SJSA1 (cell line): Measurements from ENCODE around the gene NRG3. TPM values are rescaled to one million over a fixed set of nuclear protein-coding genes. Genes with fewer than 3 reads are reported as not detected.

Experiments used
- DNase-seq, 2 experiments: peaks; one replicate each; pipeline ENCODE4 v3.0.0-alpha.2; 2015 to 2020; ENCODE audit warnings: low spot score in 2 of 2, low read depth in 1 of 2
- H3K27ac ChIP-seq: fragments of 250-450 bp; sonication (Bioruptor Pico); 2 replicates; pipeline ENCODE4 v1.5.1; 2020; ENCODE audit warnings: mild to moderate bottlenecking, moderate library complexity
- H3K27me3 ChIP-seq: fragments of 250-450 bp; sonication (Bioruptor Pico); replicated peaks from 2 replicates; pipeline ENCODE4 v1.5.1; 2020; ENCODE audit warnings: mild to moderate bottlenecking, moderate library complexity
- H3K36me3 ChIP-seq: fragments of 250-450 bp; sonication (Bioruptor Pico); 2 replicates; pipeline ENCODE4 v1.5.1; 2020; ENCODE audit warnings: mild to moderate bottlenecking
- H3K4me1 ChIP-seq: fragments of 250-450 bp; sonication (Bioruptor Pico); replicated peaks from 2 replicates; pipeline ENCODE4 v1.6.1; 2021; ENCODE audit warnings: mild to moderate bottlenecking
- H3K4me3 ChIP-seq: fragments of 250-450 bp; sonication (Bioruptor Pico); 2 replicates; pipeline ENCODE4 v1.5.1; 2020; ENCODE audit warnings: mild to moderate bottlenecking
- H3K9me3 ChIP-seq: fragments of 250-450 bp; sonication (Bioruptor Pico); replicated peaks from 2 replicates; pipeline ENCODE4 v1.5.1; 2020; ENCODE audit warnings: mild to moderate bottlenecking
- total RNA-seq: library from RNA; depleted of rRNA; stranded (reverse); fragments of >200 nt; shearing (Covaris generic); gene quantifications from 2 replicates; pipeline ENCODE4 v1.2.3, GENCODE V29; 2014

The NRG3 gene
- total RNA-seq, 1 experiment from 2014 or later: not detected

- no peaks in the 10 kb centered on the region for H3K4me1 ChIP-seq
- DNase-seq: no peak
Observed at GRCh38 chr10:81949283-81949682, 74.3 kb downstream of the NRG3 start.

DNA sequence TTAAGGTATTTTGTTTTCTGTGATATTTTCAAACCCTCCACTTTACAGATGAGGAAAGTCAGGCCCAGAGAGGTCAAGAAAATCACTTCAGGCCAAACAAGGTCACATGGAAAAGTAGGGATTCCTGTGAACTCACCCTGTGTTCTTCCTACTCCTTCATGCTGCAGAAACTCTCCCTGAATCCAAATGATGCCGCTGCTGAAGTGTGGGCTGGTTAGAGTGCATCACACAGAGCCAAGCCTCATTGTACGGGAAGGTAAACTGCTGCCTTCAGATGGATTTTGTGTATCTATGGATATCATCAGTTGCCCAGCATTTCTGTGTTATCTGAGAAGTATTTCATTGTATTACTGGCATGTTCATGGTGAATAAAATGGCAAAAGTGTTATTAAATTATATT, 75.4 kb downstream of the NRG3 start:
- Histone ChIP-seq H3K27ac (no peak overlapping the region), H3K9me3 (peaks cover 5% of the 10 kb centered on the region; the same call in 1 of the 2 replicates), H3K4me3 (no peak overlapping the region), H3K27me3 (no peaks in the 10 kb centered on the region), H3K4me1 (no peaks in the 10 kb centered on the region), H3K36me3 (no peaks in the 10 kb centered on the region)
- DNase-seq: no peak

More at GRCh38 chr10:81949283-81949682, 74.3 kb downstream of the NRG3 start:
- Histone ChIP-seq H3K36me3 (no peaks in the 10 kb centered on the region), H3K27ac (no peak overlapping the region), H3K9me3 (peaks cover 5% of the 10 kb centered on the region; the same call in 1 of the 2 replicates), H3K27me3 (no peaks in the 10 kb centered on the region), H3K4me3 (no peak overlapping the region)

- H3K36me3 ChIP-seq: no peaks in the 10 kb centered on the region
- peaks cover 3% of the 10 kb centered on the region; the same call in 1 of the 2 replicates for H3K9me3 ChIP-seq
- H3K27ac ChIP-seq: no peak overlapping the region
- no peaks in the 10 kb centered on the region for H3K4me1 ChIP-seq
- no peak overlapping the region for H3K4me3 ChIP-seq
- DNase-seq: no peak
- H3K27me3 ChIP-seq: no peaks in the 10 kb centered on the region
Observed at GRCh38 chr10:81953420-81953819, 78.4 kb downstream of the NRG3 start.

DNA sequence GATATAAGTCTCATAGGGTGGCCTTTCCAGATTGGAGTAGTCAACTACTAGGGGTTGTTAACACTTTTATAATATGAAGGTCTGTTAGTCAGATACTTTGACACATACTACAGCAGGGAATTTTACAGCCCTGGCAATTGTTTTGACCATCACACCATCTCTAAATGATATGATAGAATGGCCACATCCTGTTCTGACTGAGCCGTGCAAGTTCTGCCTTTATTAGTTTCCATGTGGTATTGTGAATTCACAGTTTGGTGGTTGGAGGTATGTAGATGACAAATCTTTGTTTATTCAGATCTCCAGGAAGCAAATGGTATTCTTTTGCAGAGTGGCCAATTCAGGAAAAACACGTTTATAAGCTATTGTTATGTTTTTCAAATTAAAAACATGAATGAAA, 83.0 kb downstream of the NRG3 start:
- Histone ChIP-seq H3K27me3 (no peaks in the 10 kb centered on the region), H3K4me3 (no peak overlapping the region), H3K36me3 (no peaks in the 10 kb centered on the region), H3K9me3 (0 out of 2 replicates have a peak, but pooled peaks cover 2% of the 10 kb centered on the region), H3K4me1 (no peaks in the 10 kb centered on the region), H3K27ac (no peak overlapping the region)
- DNase-seq: no peak

GRCh38 chr10:81959016-81959415, 84.0 kb downstream of the NRG3 start:
- no peak for DNase-seq
- Histone ChIP-seq H3K27me3 (no peaks in the 10 kb centered on the region), H3K9me3 (0 out of 2 replicates have a peak, but pooled peaks cover 2% of the 10 kb centered on the region), H3K4me3 (no peak overlapping the region), H3K36me3 (no peaks in the 10 kb centered on the region), H3K4me1 (no peaks in the 10 kb centered on the region), H3K27ac (no peak overlapping the region)

GRCh38 chr10:81961451-81962184, 86.6 kb downstream of the NRG3 start:
- Histone ChIP-seq H3K27ac (no peak overlapping the region), H3K4me3 (no peak overlapping the region), H3K4me1 (no peaks in the 10 kb centered on the region), H3K27me3 (no peaks in the 10 kb centered on the region), H3K9me3 (0 out of 2 replicates have a peak, but pooled peaks cover 2% of the 10 kb centered on the region), H3K36me3 (no peaks in the 10 kb centered on the region)
- DNase-seq: no peak

DNA sequence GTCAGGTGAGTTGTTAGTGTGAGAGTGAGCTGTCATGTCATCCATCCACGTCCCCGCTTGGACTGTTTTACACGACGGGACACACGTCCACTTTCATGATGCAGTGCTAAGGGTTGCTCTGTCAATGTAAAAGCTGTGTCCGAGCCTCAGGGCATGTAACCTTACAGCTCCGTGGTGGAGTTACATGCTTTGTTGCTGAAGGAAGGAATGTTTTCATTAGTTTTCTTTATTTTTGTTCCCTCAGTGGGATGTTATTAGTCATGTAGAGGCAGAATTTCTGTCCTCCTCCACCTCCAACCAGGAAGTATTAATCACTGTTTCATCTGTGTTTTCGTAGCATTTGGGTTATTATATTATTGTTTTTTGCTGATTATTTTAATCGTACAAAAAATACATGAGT, 88.6 kb downstream of the NRG3 start:
- no peaks in the 10 kb centered on the region for H3K4me1 ChIP-seq
- no peak overlapping the region for H3K27ac ChIP-seq
- no peak overlapping the region for H3K4me3 ChIP-seq
- no peak for DNase-seq
- no peaks in the 10 kb centered on the region for H3K36me3 ChIP-seq
- H3K9me3 ChIP-seq: 0 out of 2 replicates have a peak, but pooled peaks cover 2% of the 10 kb centered on the region
- no peaks in the 10 kb centered on the region for H3K27me3 ChIP-seq

DNA sequence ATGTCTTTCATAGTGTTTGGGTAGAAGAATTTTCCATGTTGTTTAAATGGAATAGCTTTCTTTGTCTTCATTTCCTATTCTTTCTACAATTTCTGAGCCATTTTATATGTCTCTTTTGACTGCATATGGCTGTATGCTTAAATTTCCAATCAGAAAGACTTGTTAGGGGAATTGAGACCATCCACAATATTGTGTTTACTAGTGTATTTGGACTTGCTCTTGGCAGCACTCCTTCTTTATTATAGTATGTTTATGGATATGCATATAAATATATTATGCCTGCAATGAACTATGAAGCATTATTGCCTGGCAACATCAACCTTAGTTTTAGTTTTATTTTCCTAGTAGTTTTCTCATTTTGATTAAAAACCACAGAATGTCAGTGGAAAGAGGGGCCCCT, 92.7 kb downstream of the NRG3 start:
- Histone ChIP-seq H3K36me3 (no peaks in the 10 kb centered on the region), H3K4me1 (no peaks in the 10 kb centered on the region), H3K27me3 (no peaks in the 10 kb centered on the region), H3K9me3 (peaks cover 6% of the 10 kb centered on the region; the same call in 1 of the 2 replicates), H3K4me3 (no peak overlapping the region), H3K27ac (no peak overlapping the region)
- DNase-seq: no peak

GRCh38 chr10:81969136-81969535, 94.1 kb downstream of the NRG3 start:
- Histone ChIP-seq H3K36me3 (no peaks in the 10 kb centered on the region), H3K4me1 (no peaks in the 10 kb centered on the region), H3K9me3 (peaks cover 6% of the 10 kb centered on the region; the same call in 1 of the 2 replicates), H3K27me3 (no peaks in the 10 kb centered on the region), H3K4me3 (no peak overlapping the region), H3K27ac (no peak overlapping the region)
- no peak for DNase-seq

DNA sequence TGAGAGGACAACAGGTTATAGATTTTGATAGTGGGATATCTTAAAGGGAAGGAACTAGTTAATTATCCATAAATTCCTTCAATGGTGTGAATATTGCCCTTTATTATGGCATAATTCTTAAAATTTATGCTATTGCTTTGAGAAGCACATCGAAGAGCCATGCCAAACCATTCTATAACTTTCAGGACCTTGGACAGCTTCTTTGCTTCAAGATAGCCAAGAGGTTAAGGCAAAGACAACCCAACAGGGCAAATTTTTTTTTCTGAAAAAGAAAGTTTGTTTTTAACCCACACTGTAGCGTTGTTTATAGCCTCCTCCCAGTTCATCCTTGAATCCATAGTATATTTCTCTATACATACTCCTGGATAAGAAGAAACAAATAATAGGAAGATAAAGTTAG, 103.2 kb downstream of the NRG3 start:
- Histone ChIP-seq H3K4me3 (no peak overlapping the region), H3K27me3 (no peaks in the 10 kb centered on the region), H3K9me3 (no peaks in the 10 kb centered on the region; the same call in 1 of the 2 replicates), H3K36me3 (no peaks in the 10 kb centered on the region), H3K27ac (no peak overlapping the region), H3K4me1 (no peaks in the 10 kb centered on the region)
- no peak for DNase-seq

DNA sequence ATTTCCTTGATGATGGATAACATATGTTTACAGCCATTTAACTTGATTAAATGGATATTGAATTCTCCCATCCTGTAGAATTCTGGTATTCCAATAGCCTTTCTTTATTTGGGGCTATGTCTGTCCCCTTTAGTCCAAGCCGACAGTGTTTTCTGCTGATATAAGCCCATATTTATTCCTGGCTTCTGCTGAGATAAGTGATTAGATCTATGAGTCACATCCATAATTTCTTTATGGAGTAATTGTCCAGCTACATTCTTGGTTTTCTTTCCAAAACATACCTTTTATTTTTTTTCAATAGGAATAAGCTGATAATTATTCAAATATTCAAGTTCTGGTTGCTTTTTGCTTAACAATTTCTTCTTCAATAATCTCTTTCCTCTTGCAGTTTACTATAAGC, 106.7 kb downstream of the NRG3 start:
- H3K27me3 ChIP-seq: no peaks in the 10 kb centered on the region
- no peak for DNase-seq
- H3K36me3 ChIP-seq: no peaks in the 10 kb centered on the region
- no peaks in the 10 kb centered on the region for H3K4me1 ChIP-seq
- no peak overlapping the region for H3K4me3 ChIP-seq
- H3K9me3 ChIP-seq: peaks cover 3% of the 10 kb centered on the region; the same call in 1 of the 2 replicates
- H3K27ac ChIP-seq: no peak overlapping the region

GRCh38 chr10:81984428-81984827, 109.4 kb downstream of the NRG3 start:
- H3K4me1 ChIP-seq: no peaks in the 10 kb centered on the region
- no peaks in the 10 kb centered on the region for H3K36me3 ChIP-seq
- no peak for DNase-seq
- H3K27me3 ChIP-seq: no peaks in the 10 kb centered on the region
- H3K27ac ChIP-seq: no peak overlapping the region
- no peak overlapping the region for H3K4me3 ChIP-seq
- H3K9me3 ChIP-seq: peaks cover 3% of the 10 kb centered on the region; the same call in 1 of the 2 replicates

DNA sequence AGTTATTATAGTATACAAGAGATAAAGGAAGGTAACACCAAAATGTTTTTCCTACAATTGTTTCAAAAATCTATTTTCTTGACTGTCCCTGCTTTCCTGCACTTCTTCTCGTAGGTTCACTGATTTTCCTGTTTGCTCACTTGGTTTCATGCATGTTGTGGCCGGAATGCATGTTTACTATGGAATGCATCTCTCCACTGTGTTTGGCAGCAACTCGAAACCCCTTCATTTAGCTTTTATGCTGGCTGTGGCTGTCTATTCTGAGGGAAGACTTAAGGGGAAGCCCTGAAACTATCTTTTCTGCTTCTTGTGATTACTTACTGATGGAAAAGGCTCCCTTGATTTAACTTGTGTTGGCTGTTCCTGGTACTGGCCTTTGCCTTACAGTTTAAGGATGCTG, 120.3 kb downstream of the NRG3 start:
- no peak for DNase-seq
- H3K4me1 ChIP-seq: no peaks in the 10 kb centered on the region
- H3K27me3 ChIP-seq: no peaks in the 10 kb centered on the region
- H3K9me3 ChIP-seq: no peaks in the 10 kb centered on the region; the same call in 1 of the 2 replicates
- no peak overlapping the region for H3K27ac ChIP-seq
- H3K4me3 ChIP-seq: no peak overlapping the region
- H3K36me3 ChIP-seq: no peaks in the 10 kb centered on the region

GRCh38 chr10:81996927-81997326, 121.9 kb downstream of the NRG3 start:
- no peaks in the 10 kb centered on the region; the same call in 1 of the 2 replicates for H3K9me3 ChIP-seq
- no peak overlapping the region for H3K4me3 ChIP-seq
- H3K4me1 ChIP-seq: no peaks in the 10 kb centered on the region
- no peaks in the 10 kb centered on the region for H3K36me3 ChIP-seq
- no peak for DNase-seq
- H3K27me3 ChIP-seq: no peaks in the 10 kb centered on the region
- no peak overlapping the region for H3K27ac ChIP-seq
